HepG2 (cell line): ENCODE results near the gene ATP6V1F.

Source experiments
- BRCA1 ChIP-seq: sonication (generic); formaldehyde crosslinking; IDR thresholded peaks from 2 replicates; pipeline ENCODE4 v1.4.0; 2020; ENCODE audit warnings: missing genetic modification reagents
- KDM3A ChIP-seq: IDR thresholded peaks from 2 replicates; pipeline ENCODE4 v1.6.1; 2018; ENCODE audit warnings: low read depth, missing compliant biosample characterization
- TF ChIP-seq, protein P1 (sequence below): sonication (generic); formaldehyde crosslinking; conservative IDR thresholded peaks from 2 replicates; pipeline ENCODE4 v1.5.0; 2020; ENCODE audit warnings: missing genetic modification reagents

DNA sequence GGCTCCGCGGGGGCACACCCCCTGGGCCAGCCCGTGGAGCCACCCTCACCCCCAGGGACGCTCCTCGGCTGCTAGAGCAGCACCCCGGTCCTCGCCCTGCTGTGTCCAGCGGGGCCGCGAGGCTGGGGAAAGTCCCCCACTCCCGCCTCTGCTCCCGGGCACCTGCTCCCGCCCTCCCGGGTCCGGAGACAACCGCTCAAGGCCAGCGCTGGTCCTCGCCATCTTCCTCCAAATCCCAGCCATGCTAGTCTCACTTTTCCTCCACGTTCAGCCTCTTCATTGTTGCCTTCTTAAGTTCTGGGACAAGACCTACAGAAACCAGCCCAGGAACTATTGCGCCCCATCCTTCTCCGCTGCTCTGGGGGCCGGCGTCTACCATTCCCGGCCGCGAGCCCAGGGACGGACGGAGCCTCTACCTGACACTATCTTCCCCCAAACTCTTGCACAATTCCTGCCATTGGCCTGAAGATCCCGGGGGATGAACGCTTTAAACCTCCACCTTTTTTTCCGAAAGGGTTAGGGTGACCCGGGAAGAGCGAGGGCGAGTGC, 52.7 kb downstream of the ATP6V1F start:
- TF ChIP-seq, protein P1, sequence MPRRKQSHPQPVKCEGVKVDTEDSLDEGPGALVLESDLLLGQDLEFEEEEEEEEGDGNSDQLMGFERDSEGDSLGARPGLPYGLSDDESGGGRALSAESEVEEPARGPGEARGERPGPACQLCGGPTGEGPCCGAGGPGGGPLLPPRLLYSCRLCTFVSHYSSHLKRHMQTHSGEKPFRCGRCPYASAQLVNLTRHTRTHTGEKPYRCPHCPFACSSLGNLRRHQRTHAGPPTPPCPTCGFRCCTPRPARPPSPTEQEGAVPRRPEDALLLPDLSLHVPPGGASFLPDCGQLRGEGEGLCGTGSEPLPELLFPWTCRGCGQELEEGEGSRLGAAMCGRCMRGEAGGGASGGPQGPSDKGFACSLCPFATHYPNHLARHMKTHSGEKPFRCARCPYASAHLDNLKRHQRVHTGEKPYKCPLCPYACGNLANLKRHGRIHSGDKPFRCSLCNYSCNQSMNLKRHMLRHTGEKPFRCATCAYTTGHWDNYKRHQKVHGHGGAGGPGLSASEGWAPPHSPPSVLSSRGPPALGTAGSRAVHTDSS (CRISPR knock-in tag): no peak
- TF ChIP-seq BRCA1 (CRISPR knock-in tag): no peak
- no peak for TF ChIP-seq KDM3A (CRISPR knock-in tag)
